GM19351 (cell line): ENCODE results near the gene SORD.
"Not testable (repeated sequence)": the region's sequence is repeated elsewhere in the genome, so short reads cannot be mapped to it uniquely, and the experiment has no call there.

ENCODE experiments used
- ATAC-seq: cut with Tn5 transposase; IDR thresholded peaks from one replicate; pipeline ENCODE4 v1.9.1; 2021; ENCODE audit warnings: mild to moderate bottlenecking, moderate library complexity; ENCODE audit not compliant: unreplicated experiment

Gene SORD

GRCh38 chr15:45022871-45023658 is at the start of gene SORD:
Gene SORD (plus strand): TSS chr15:45023195. CDS start chr15:45023284, 89 bp downstream.
- ATAC-seq, result peak; percentile 93

GRCh38 chr15:44976183-44976582 is 46.8 kb upstream of the SORD start:
- ATAC-seq, result not testable (repeated sequence)

GRCh38 chr15:44977781-44978180 is 45.2 kb upstream of the SORD start:
- ATAC-seq, result not testable (repeated sequence)

- peak; percentile 66 for ATAC-seq
These were observed 43.2 kb upstream of the SORD start for GRCh38 chr15:44979617-44980339.

GRCh38 chr15:44984144-44984543 is 38.9 kb upstream of the SORD start:
- ATAC-seq, result not testable (repeated sequence)

- not testable (repeated sequence) for ATAC-seq
These were observed 36.5 kb upstream of the SORD start for GRCh38 chr15:44986346-44987055.

GRCh38 chr15:44987711-44988110 is 35.3 kb upstream of the SORD start:
- ATAC-seq, result not testable (repeated sequence)

GRCh38 chr15:44988184-44988869 is 34.7 kb upstream of the SORD start:
- not testable (repeated sequence) for ATAC-seq

GRCh38 chr15:44988870-44989219 is 34.1 kb upstream of the SORD start:
- ATAC-seq, result not testable (repeated sequence)

GRCh38 chr15:44997632-44998031 is 25.4 kb upstream of the SORD start:
- ATAC-seq, result not testable (repeated sequence)

GRCh38 chr15:44999105-44999504 is 23.9 kb upstream of the SORD start:
- ATAC-seq, result no peak

- not testable (repeated sequence) for ATAC-seq
These were observed 21.8 kb upstream of the SORD start for GRCh38 chr15:45001180-45001579.

- peak; percentile 79 for ATAC-seq
These were observed 19.1 kb upstream of the SORD start for GRCh38 chr15:45003731-45004410.

- ATAC-seq, result not testable (repeated sequence)
These were observed 18.3 kb upstream of the SORD start for GRCh38 chr15:45004590-45005175.

- no peak for ATAC-seq
These were observed 13.9 kb upstream of the SORD start for GRCh38 chr15:45009046-45009445.

GRCh38 chr15:45015114-45015513 is 7.9 kb upstream of the SORD start:
- not testable (repeated sequence) for ATAC-seq

- not testable (repeated sequence) for ATAC-seq
These were observed 2.6 kb upstream of the SORD start for GRCh38 chr15:45020222-45020900.

- not testable (repeated sequence) for ATAC-seq
These were observed 2.1 kb upstream of the SORD start for GRCh38 chr15:45020901-45021259.

GRCh38 chr15:45021348-45021747 is 1.6 kb upstream of the SORD start:
- no peak for ATAC-seq
